GM12892 (cell line): ENCODE results near the gene FEM1B.

Source experiments
- POLR2A ChIP-seq: IDR thresholded peaks from 2 replicates; pipeline ENCODE4 v1.6.1; 2011; ENCODE audit warnings: low read depth, low read length, control low read depth
- POLR2AphosphoS5 ChIP-seq: IDR thresholded peaks from 2 replicates; pipeline ENCODE4 v1.6.1; 2011; ENCODE audit warnings: low read depth, low read length, control low read depth

DNA sequence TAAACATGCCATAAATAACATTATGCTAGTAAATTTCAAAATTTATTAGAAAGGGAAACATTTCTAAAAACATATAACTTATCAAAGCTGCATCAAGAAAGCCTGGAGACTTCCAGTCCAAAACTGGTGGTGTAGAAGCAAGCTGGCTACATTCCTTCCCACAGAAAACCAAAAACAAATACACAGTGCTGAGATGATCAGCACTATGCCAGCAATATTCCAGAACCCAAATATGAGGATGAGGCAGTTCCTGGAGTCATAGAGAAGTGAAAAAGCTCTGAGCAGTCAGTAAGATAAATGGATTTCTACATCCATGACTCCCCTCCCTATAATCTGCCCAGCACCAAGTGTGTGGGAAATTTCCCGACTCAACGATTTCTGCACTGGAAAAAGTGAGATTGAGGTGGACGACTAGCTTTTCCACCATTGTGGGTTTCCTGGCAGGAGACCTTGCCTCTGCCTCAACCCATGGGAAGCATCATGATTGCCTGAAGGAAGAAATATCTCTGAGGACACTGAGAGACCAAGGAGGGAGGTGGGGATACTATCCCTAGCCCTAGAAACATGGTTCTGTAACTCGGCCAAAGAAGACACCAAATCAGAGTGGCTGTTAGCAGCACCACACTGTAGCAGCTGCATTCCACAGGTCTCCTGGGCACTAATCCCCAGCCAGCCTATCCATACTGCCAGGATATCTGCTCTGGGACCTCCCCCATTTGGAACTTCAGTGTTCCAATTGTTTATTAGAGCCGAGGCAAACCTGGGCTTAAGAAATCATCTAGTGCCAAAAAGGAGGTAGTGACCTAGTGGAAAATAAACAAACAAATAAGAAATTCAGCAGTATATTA, 36.2 kb upstream of the FEM1B start:
- TF ChIP-seq POLR2A (no peak), POLR2AphosphoS5 (no peak)
